Measurements from ENCODE around the gene GRB14. TPM values are rescaled to one million over a fixed set of nuclear protein-coding genes. Genes with fewer than 3 reads are reported as not detected.

GRB14 gene
- total RNA-seq, 2 donors from 2014 or later, result 4.4 to 15.5 TPM

- Histone ChIP-seq H3K9me3 (no peaks in the 10 kb centered on the region), H3K27me3 (no peaks in the 10 kb centered on the region), H3K36me3 (no peaks in the 10 kb centered on the region), H3K4me1 (no peaks in the 10 kb centered on the region), H3K27ac (no peak overlapping the region), H3K4me3 (no peak overlapping the region)
- no peak for DNase-seq (ENCODE audit: low spot score)
- TF ChIP-seq CTCF (IDR thresholded peaks at IDR 0.05), result no peak
These were observed 90.8 kb downstream of the GRB14 start for GRCh38 chr2:164530464-164530863.

- H3K27ac ChIP-seq, result no peak overlapping the region
- H3K36me3 ChIP-seq, result no peaks in the 10 kb centered on the region
- no peak for DNase-seq (ENCODE audit: low spot score)
- no peaks in the 10 kb centered on the region for H3K4me1 ChIP-seq
- peaks cover 0 to 8% of the 10 kb centered on the region in 2 donors for H3K9me3 ChIP-seq
- H3K4me3 ChIP-seq, result no peak overlapping the region
- no peaks in the 10 kb centered on the region for H3K27me3 ChIP-seq
- TF ChIP-seq CTCF (IDR thresholded peaks at IDR 0.05), result no peak
These were observed 97.6 kb downstream of the GRB14 start for GRCh38 chr2:164523726-164524125.

GRCh38 chr2:164523009-164523408 lies 98.3 kb downstream of the GRB14 start:
- H3K4me1 ChIP-seq, result no peaks in the 10 kb centered on the region
- TF ChIP-seq CTCF (IDR thresholded peaks at IDR 0.05), result no peak
- no peaks in the 10 kb centered on the region for H3K27me3 ChIP-seq
- DNase-seq (ENCODE audit: low spot score), result no peak
- H3K27ac ChIP-seq, result no peak overlapping the region
- H3K4me3 ChIP-seq, result no peak overlapping the region
- peaks cover 0 to 8% of the 10 kb centered on the region in 2 donors for H3K9me3 ChIP-seq
- H3K36me3 ChIP-seq, result no peaks in the 10 kb centered on the region

- no peaks in the 10 kb centered on the region for H3K36me3 ChIP-seq
- no peak for DNase-seq (ENCODE audit: low spot score)
- no peaks in the 10 kb centered on the region for H3K27me3 ChIP-seq
- no peaks in the 10 kb centered on the region for H3K4me1 ChIP-seq
- no peak overlapping the region for H3K27ac ChIP-seq
- H3K4me3 ChIP-seq, result no peak overlapping the region
- no peak for TF ChIP-seq CTCF (IDR thresholded peaks at IDR 0.05)
- peaks cover 0 to 8% of the 10 kb centered on the region in 2 donors for H3K9me3 ChIP-seq
These were observed 98.7 kb downstream of the GRB14 start for GRCh38 chr2:164522561-164522981.

GRCh38 chr2:164515734-164516133 lies 105.5 kb downstream of the GRB14 start:
- no peak overlapping the region for H3K4me3 ChIP-seq
- no peaks in the 10 kb centered on the region for H3K27me3 ChIP-seq
- DNase-seq (ENCODE audit: low spot score), result no peak
- H3K4me1 ChIP-seq, result peaks cover 0 to 7% of the 10 kb centered on the region in 2 donors
- H3K9me3 ChIP-seq, result peaks cover 0 to 28% of the 10 kb centered on the region in 2 donors
- no peak for TF ChIP-seq CTCF (IDR thresholded peaks at IDR 0.05)
- no peak overlapping the region for H3K27ac ChIP-seq
- no peaks in the 10 kb centered on the region for H3K36me3 ChIP-seq

GRCh38 chr2:164515030-164515429 lies 106.3 kb downstream of the GRB14 start:
- Histone ChIP-seq H3K27ac (no peak overlapping the region), H3K4me3 (no peak overlapping the region), H3K27me3 (no peaks in the 10 kb centered on the region), H3K36me3 (no peaks in the 10 kb centered on the region), H3K9me3 (peaks cover 0 to 28% of the 10 kb centered on the region in 2 donors), H3K4me1 (peaks cover 0 to 7% of the 10 kb centered on the region in 2 donors)
- DNase-seq (ENCODE audit: low spot score), result no peak
- no peak for TF ChIP-seq CTCF (IDR thresholded peaks at IDR 0.05)
